ENCODE measurements around the gene LPCAT4.
A peak's percentile ranks its signal among the peaks of the same experiment; 100 is the strongest.
"Not testable (repeated sequence)": the region's sequence is repeated elsewhere in the genome, so short reads cannot be mapped to it uniquely, and the experiment has no call there.

The LPCAT4 gene

DNA sequence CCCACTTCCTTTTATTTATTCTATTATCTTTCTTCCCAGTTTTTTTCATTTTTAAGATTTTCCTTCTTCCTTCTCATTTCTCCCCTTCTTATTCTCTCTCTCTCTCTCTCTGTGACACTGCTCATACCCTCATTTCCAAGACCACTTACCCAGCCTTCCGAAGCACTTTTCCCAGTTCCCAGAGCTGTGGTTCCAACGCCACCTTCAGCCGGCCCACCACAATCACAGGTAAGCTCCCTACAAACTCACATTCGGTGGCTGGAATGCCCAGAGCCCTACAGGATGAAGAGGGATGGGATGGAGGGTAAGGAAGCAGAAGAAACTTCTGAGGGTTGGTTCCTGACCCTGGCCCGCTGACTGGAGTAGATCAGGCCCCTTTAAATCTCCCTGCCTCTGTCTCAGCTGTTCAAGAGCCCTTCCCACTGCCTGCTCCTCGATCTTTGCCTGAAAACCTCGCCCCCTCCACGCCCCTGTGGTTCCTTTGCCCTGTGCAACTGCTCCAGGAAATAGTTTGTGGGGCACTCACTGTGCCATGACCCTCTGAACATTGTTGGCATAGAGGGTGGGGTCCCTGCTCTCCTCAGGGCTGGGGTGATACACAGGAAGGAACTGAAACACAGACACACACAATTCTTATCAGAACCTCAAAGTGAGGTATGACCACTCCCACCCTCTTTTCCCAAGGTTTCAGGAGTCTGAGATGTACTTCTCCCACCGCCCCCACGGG lies 4.8 kb downstream of the LPCAT4 start:
- DNase-seq (ENCODE audit: low read depth), result no peak

DNA sequence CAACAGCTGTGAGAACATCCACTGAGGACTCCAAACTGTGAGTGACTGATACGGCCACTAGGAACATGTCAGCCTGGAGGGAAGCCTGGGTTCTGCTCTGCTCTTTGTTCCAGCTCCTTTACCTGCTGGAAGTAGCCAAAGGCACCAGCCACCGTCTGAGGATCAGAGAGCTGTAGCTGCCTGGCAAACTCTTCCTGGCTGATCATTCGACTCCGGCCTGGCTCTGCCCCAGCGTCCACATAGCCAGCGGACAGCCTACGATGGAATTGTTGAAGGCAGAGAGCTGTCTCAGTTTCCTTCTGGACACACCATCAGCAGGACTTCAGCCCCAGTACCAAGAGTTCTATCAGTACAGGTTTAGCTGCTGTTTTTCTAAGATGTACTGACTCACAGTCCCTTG lies 5.7 kb downstream of the LPCAT4 start:
- no peak for DNase-seq (ENCODE audit: low read depth)

DNA sequence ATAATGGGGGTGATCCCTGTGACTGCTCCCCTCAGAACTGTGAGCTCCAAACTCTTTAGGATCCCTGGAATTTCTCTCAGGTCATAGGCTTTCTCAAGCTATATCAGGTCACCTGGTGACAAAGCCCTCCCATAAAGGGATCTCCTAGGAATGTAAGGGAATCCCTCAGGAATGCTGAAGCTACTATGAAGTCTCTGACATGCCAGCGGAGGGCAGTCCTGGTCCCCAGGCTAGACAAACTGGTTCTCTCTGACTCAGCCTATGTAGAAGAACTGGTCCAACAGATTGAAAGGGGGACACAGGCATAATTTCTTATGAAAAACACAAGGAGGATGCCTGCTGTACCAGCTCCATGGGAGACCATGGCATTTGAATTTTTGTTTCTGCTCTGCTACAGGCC lies 6.7 kb downstream of the LPCAT4 start:
- no peak for DNase-seq (ENCODE audit: low read depth)

DNA sequence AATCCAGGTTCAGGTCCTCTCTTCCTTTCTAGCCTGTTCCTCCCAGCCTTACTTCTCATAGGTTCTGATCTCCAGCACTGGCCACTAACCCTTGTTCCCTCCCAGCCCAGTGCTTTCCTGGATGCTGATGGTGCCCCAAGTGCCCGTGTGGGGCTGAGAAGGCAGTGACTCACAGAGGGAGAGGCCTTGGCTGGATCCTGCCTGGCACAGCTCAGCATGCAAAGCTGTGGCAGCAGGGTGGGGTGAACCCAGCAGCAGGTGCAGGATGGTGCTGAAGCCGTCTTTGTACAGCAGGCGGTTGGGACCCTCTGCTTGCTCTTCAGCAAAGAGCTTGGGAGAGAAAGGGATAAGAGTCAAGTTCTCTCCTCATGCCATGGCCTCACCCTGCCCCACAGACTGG lies 7.6 kb downstream of the LPCAT4 start:
- DNase-seq (ENCODE audit: low read depth), result no peak

DNA sequence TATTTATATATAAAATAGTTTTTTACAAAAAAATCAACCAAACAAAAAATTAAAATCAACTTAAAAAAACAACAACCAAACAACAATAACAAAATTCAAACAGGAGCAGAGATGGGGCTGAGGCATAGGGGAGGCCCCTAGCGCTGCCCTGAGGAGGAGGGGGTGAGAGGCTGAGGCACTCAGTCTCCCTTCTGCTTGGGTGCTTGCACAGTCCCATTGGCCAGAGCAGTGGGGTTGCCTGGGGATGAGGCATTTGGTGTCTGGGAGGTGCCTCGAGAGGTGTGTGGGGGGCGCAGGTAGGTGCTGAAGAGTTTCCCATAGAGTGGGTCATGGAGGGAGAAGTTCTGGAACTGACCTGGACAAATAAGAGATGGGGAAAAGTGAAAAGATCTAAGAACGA lies 8.0 kb downstream of the LPCAT4 start:
- DNase-seq (ENCODE audit: low read depth), result no peak

DNA sequence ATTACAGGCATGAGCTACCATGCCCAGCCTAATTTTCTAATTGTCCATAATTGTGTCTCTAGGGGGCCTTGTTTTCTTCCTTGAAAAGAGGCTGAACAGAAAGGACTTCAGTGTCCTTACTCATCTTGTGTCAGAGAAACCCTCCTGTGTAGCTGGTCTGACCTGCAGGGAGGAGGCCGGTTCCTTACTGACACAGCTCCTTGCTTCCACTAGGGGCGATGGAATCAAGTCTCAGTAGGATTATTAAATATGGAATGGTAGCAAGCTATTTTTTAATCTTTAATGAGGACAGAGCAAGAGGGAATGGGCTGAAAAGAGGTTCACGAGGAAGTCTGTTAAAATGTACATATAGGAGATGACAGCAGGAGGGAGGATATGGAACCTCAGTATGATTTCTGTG lies 8.6 kb downstream of the LPCAT4 start:
- no peak for DNase-seq (ENCODE audit: low read depth)

DNA sequence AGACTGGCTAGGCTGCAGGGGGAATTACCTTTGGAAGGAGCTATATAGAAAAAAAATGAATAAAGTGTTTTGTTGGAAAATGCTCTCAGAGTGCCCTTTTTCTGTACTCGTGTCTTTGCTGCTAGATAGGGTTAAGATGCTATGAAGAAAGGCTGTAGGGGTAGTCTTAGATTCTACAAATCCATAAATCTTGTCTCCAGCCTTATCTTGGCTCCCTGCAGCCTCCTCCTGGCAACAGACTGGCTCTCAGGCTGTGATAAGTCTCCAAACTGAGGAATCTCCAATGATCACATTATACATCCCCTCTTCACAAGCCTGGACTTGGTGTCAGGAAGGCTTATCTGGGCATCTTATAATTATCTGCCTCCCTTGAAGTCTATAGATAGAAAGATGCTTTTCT lies 9.3 kb downstream of the LPCAT4 start:
- DNase-seq (ENCODE audit: low read depth), result no peak

DNA sequence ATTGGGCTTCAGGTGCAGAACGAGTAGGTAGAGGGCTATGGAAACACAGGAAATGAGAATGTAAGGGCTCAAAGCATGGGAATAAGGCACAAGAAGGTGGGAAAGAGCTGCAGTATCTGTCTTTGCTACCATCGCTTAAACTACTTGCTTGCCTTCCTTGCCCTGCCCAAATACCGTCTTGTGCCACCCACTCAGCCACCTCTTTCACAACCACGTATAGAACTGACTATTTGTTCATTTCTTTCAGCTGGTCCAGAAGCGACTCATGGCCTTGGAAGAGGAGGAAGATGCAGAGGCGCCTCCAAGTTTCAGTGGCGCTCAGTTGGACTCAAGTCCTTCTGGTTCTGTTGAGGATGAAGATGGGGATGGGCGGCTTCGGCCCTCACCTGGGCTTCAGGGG lies 11.8 kb downstream of the LPCAT4 start:
- DNase-seq (ENCODE audit: low read depth), result no peak

DNA sequence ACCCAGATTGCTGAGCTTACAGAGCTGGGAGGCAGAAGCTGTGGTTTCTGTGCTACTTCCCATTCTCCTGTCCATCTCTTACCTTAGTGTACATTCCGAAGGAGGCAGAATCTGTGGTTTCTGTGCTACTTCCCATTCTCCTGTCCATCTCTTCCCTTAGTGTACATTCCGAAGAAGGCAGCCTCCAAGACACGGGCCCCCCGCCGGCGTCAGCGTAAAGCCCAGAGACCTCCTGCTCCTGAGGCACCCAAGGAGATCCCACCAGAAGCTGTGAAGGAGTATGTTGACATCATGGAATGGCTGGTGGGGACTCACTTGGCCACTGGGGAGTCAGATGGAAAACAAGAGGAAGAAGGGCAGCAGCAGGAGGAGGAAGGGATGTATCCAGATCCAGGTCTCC lies 12.7 kb downstream of the LPCAT4 start:
- no peak for DNase-seq (ENCODE audit: low read depth)

DNA sequence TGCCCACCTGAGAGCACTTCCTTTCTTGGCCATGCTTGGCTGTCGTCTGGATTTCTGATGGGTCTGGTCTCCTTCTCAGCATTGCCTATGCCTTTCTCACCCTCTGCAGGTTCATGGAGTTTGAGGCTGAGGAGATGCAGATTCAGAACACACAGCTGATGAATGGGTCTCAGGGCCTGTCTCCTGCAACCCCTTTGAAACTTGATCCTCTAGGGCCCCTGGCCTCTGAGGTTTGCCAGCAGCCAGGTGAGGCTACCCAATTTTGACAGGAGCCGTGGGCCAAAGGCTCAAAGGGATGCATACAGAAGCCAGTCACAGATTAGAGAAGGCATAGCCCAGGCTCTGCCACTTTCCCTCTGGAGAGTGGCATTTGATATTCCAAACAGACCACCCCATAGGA lies 13.4 kb downstream of the LPCAT4 start:
- DNase-seq (ENCODE audit: low read depth), result no peak

DNA sequence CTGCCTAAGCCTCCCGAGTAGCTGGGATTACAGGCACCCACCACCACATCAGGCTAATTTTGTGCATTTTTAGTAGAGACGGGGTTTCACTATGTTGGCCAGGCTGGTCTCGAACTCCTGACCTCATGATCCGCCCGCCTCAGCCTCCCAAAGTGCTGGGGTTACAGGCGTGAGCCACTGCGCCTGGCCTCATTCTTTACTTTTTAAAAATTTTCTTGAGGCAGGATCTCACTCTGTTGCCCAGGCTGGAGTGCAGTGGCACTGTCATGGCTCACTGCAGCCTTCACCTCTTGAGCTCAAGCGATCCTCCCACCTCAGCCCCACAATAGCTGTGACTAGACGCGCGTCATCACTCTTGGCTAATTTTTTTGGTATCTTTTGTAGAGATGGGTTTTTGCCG lies 14.0 kb downstream of the LPCAT4 start:
- DNase-seq (ENCODE audit: low read depth), result not testable (repeated sequence)

DNA sequence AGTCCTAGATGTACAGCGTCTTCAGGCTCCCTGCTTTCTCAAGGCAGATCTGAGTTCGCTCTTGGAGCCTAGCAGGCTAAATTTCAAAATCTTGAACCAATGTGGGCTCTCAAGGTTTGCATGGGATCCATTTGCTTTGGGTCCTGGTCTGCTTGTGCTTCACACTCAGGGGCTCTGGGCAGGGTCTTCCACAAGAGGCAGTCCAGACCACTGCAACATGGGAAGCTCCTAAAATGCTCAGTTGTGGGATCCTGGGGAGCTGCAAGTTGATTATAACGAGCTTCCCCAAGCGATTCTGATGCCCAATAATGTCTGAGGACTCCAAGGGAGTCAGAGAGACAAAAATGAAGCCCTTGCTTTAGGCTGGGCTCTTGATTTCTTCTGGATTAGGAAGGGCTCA lies 17.2 kb downstream of the LPCAT4 start:
- DNase-seq (ENCODE audit: low read depth), result no peak

DNA sequence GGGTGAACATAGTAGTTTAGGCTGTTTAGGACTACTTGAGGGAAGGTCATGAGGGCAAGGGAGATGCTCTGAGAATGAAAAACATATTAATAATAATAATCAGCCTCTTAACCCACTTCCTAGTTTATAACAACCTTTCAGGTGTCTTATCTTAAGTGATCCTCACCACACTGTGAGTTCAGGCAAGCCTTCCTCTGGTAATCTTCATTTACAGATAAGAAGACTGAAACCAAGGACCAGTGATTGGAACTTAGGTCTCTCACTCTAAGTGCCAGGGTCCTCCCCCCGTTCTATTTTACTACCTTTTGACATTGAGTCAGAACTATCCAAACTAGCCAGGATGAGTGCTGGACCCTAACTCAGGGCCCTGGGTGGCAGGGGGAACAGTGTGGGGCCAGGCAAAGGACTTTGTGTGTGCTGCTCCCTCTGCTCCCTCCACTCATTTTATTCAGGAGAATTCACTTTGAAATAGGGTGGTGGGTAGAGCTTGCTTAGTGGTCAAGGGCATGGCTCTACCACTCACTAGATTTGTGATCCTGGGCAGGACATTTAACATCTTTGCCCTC lies 18.2 kb downstream of the LPCAT4 start:
- no peak for DNase-seq (ENCODE audit: low read depth)

DNA sequence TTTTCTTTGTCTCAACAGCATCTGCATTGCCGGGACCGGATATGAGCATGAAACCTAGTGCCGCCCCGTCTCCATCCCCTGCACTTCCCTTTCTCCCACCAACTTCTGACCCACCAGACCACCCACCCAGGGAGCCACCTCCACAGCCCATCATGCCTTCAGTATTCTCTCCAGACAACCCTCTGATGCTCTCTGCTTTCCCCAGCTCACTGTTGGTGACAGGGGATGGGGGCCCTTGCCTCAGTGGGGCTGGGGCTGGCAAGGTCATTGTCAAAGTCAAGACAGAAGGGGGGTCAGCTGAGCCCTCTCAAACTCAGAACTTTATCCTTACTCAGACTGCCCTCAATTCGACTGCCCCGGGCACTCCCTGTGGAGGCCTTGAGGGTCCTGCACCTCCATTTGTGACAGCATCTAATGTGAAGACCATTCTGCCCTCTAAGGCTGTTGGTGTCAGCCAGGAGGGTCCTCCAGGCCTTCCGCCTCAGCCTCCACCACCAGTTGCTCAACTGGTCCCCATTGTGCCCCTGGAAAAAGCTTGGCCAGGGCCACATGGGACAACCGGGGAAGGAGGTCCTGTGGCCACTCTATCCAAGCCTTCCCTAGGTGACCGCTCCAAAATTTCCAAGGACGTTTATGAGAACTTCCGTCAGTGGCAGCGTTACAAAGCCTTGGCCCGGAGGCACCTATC lies 18.9 kb downstream of the LPCAT4 start:
- DNase-seq (ENCODE audit: low read depth), result no peak

DNA sequence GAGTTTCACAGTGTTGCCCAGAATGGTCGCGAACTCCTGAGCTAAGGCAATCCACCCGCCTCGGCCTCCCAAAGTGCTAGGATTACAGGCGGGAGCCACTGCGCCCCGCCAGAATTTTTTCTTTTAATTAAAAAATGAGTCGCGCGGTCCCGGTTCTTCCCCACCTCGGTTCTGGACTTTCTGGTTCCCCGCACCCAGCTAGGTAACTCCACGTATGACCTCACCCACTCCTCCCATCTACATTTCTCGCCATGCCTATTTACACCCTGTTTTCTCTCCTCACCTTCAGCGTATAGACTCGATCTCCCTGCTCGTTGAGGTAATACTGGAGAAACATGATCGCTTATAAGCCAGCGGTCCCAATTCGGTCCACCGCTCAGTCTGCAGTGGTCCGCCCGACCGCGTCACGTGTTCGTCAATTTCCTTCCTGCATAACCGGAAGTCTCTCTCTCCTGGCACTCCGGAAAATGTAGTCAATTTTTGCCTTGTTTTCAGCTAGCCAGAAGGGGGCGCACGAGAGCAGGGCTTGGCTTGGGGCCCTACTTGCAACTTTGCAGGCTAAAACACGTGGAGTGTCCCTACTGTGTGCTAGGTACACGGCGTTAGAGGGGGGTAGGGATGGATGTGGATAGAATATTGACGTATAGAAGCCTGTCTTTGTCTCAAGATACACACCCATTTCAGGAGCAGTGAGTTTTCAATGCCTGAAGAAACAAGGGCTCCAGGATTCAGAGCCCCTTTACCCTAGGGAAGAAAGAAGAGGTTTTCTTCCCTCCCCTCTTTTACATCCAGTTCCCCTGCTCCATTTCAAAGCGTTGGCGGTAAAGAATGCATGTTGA lies 24.0 kb downstream of the LPCAT4 start, which contains the start of the genes NOP10 and NUTM1:
TSS of gene NOP10 (minus strand) at position 400 of the 839 bp plus-strand sequence. CDS start at position 337, 63 bp downstream.
TSS of gene NUTM1 (plus strand) at position 579 of the 839 bp plus-strand sequence. CDS start 382 bp downstream, outside the sequence.
- peak; percentile 80 for DNase-seq (ENCODE audit: low read depth)

DNA sequence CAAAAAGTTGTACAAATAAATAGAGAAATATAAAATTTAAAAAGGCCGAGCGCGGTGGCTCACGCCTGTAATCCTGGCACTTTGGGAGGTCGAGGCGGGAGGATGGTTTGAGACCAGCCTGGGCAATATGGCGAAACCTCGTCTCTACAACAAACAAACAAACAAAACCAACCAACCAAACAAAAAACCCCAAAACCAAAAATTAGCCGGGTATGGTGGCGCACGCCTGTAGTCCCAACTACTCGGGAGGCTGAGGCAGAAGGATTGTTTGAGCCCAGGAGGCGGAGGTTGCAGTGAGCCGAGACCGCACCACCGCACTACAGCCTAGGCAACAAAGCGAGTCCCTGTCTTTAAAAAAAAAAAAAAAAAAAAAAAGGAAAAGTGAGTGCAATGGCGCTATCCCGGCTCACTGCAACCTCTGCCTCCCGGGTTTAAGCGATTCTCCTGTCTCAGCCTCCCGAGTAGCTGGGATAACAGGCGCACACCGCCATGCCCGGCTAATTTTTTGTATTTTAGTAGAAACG lies 24.7 kb downstream of the LPCAT4 start:
- DNase-seq (ENCODE audit: low read depth), result not testable (repeated sequence)

DNA sequence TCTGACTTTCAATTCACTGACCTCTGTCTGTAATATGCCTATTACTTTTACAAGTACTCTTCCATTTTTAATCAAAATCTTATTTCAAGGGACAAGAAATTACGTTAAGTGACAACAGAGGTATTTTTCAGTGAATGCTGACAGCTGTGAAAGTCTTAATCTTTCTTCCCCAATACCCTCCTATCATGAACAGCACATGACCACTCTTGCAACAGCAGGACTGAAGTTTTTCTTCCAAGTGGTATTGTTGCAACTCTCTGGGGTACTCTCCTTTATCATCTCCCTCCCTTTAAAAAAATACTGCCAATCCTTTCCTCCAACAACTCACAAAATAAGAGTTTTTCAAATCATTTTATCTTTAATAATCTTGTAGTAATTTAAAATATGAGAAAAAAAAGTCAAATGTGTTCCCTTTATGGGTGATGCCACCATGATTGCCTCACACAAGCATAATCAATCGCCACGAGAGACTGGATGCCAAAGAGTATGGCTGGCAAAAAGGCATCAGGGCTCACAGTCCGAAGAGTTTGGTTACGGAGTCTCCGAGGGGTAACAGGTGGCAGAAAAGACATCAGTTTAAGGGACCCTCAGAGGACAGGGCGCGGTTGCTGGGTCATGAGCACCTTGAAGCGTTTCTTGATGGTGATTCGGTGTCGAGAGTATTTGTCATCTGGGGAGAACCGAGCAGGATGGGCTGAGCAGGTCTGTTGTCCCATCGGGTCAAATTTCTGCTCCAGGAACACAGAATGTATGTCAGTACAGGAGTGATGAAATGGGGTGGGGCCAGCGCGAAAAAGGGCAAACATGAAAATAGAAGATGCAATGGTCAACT lies 25.4 kb downstream of the LPCAT4 start:
- no peak for DNase-seq (ENCODE audit: low read depth)

DNA sequence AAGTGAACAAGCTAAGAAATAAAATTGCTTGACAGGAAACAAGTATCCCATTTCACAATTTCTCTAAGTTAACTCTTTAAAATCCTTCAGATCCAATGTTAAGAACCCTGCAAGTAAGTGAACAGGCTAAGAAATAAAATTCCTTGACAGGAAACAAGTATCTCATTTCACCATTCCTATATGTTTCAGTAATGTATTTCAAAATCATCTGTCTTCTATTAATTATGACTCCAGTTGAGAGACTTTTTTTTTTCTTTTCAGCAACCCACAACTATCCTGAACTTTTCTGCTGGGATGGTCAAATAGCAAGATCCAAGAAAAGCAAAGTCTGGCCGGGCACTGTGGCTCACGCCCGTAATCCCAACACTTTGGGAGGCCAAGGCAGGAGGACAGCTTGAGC lies 27.1 kb downstream of the LPCAT4 start:
- DNase-seq (ENCODE audit: low read depth), result no peak

DNA sequence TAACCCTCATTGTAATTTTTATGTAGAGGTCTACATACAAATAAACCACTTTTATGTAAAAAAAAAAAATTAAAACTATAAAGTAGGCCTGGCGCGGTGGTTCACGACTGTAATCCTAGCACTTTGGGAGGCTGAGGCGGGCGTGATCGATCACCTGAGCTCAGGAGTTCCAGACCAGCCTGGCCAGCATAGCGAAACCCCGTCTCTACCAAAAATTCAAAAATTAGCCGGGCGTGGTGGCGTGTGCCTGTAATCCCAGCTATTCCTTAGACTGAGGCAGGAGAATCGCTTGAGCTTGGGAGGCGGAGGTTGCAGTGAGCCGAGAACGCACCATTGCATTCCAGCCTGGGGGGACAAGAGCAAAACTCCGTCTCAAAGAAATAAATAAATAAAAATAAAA lies 28.6 kb downstream of the LPCAT4 start:
- DNase-seq (ENCODE audit: low read depth), result no peak

DNA sequence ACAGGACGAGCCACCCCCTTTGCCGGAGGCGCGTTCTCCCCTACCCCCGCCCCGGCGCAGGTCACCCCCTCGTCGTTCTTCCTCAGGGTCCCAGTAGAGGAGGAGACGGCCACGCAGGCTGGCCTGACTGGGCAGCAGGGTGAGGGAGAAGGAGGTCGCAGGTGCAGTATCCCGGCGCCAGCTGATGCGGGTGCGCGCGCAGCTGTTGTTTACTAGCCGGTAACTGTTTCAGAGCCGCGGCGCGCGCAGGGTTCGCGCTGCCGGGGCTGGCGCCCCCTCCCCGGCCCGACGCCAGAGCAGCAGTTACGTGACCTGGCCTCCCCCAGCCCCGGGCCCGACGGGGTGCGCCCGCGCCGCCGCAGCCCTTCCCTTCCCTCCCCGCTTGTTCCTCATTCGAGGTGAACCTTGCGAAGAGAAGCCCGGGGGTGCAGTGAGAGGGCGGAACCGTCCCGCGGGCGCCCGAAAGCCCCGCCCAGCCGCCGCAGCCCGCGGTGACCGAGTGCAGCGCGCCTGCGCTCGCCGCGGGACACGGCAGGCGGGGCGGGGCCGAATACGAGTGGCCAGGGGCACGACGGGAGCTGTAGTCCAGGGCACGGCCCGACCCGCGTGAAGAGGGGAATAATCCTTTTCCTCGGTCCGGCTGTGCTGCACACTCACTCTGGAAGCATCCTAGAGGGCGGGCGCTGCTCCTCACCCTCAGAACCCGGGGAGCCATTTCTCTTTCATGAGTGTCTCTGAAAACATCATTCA lies 29.3 kb downstream of the LPCAT4 start, which contains the start of gene SLC12A6:
TSS of gene SLC12A6 (minus strand) at position 225 of the 750 bp plus-strand sequence. CDS start 1,101 bp downstream, outside the sequence.
- peak; percentile 78 for DNase-seq (ENCODE audit: low read depth)
